HCT116 (cell line): ENCODE data around the gene SSTR3.

Source experiments
- CBX3 ChIP-seq: IDR thresholded peaks from 2 replicates; pipeline ENCODE4 v1.6.1; 2012; ENCODE audit warnings: low read depth
- EGR1 ChIP-seq: IDR thresholded peaks from 2 replicates; pipeline ENCODE4 v1.6.1; 2012; ENCODE audit warnings: low read depth
- EZH2 ChIP-seq: fragments of 200-600 bp; sonication (generic); IDR thresholded peaks from 2 replicates; pipeline ENCODE4 v1.6.1; 2017; ENCODE audit warnings: antibody characterized with exemption, mixed run types
- EZH2phosphoT487 ChIP-seq: fragments of 200-600 bp; IDR thresholded peaks from 2 replicates; pipeline ENCODE4 v1.6.1; 2018; ENCODE audit warnings: antibody characterized with exemption, borderline replicate concordance
- POLR2AphosphoS5 ChIP-seq: IDR thresholded peaks from 2 replicates; pipeline ENCODE4 v1.6.1; 2011; ENCODE audit warnings: mild to moderate bottlenecking, low read depth, low read length, moderate library complexity
- YY1 ChIP-seq: IDR thresholded peaks from 2 replicates; pipeline ENCODE4 v1.6.1; 2011; ENCODE audit warnings: low read length, low read depth, moderate library complexity, mild to moderate bottlenecking; ENCODE audit not compliant: insufficient replicate concordance; ENCODE audit errors: extremely low read depth
- ZNF274 ChIP-seq: fragments of 200-500 bp; sonication (Bioruptor generic); IDR thresholded peaks from 2 replicates; pipeline ENCODE4 v1.6.1; 2014; ENCODE audit warnings: mild to moderate bottlenecking, low read depth, low read length, inconsistent platforms
- TF ChIP-seq, protein P1 (sequence below): IDR thresholded peaks from 2 replicates; pipeline ENCODE4 v1.6.1; 2011; ENCODE audit warnings: mild to moderate bottlenecking, low read length, moderate library complexity; ENCODE audit not compliant: insufficient replicate concordance; ENCODE audit errors: extremely low read depth
- TF ChIP-seq, protein P2 (sequence below), 3 experiments: fragments of 200-600 bp in 1 of 3; sonication (generic) in 1 of 3; IDR thresholded peaks in 2 of 3; conservative IDR thresholded peaks in 1 of 3; 2 replicates each; pipeline ENCODE4 v1.5.1; 2012 to 2017; ENCODE audit warnings: low read depth in 2 of 3, low read length in 2 of 3, antibody characterized with exemption in 1 of 3, borderline replicate concordance in 1 of 3, control low read depth in 1 of 3, mild to moderate bottlenecking in 1 of 3, mixed read lengths in 1 of 3, mixed run types in 1 of 3, moderate library complexity in 1 of 3; ENCODE audit not compliant: insufficient read depth in 1 of 3
- TF ChIP-seq, protein P3 (sequence below): IDR thresholded peaks from 2 replicates; pipeline ENCODE4 v1.6.1; 2012

DNA sequence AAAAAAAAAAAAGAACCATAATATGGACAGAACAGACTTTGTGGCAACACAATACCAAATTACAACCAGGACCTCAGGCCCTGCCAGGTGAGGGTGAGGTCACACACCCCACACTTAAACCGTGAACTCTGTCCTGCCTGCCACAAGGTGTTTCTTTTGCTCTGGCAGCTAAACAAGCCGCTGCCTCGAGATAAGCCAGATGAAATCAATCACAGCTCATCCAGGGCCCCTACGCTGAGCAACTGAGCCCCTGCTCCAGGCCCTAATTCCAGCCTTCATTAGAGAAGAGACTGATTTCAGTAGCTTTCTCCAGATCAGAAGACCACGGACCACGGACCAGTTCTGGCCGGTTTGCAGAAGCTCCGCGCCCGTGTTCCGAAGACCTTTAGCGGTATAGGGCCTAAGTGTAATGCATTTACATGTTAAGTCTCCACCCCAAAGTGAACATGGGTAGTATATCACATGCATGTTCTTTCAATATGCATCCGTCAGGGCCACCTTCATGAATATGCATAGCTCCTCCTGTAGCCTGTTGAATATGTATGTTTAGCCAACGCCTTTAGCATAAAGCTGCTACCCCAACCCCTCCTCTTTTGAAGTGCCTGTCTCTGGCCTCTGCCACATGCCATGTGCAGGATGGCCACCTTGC is 46.6 kb upstream of the SSTR3 start:
- TF ChIP-seq EZH2phosphoT487: no peak
- TF ChIP-seq, protein P1, sequence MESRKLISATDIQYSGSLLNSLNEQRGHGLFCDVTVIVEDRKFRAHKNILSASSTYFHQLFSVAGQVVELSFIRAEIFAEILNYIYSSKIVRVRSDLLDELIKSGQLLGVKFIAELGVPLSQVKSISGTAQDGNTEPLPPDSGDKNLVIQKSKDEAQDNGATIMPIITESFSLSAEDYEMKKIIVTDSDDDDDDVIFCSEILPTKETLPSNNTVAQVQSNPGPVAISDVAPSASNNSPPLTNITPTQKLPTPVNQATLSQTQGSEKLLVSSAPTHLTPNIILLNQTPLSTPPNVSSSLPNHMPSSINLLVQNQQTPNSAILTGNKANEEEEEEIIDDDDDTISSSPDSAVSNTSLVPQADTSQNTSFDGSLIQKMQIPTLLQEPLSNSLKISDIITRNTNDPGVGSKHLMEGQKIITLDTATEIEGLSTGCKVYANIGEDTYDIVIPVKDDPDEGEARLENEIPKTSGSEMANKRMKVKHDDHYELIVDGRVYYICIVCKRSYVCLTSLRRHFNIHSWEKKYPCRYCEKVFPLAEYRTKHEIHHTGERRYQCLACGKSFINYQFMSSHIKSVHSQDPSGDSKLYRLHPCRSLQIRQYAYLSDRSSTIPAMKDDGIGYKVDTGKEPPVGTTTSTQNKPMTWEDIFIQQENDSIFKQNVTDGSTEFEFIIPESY: no peak
- TF ChIP-seq, protein P2, sequence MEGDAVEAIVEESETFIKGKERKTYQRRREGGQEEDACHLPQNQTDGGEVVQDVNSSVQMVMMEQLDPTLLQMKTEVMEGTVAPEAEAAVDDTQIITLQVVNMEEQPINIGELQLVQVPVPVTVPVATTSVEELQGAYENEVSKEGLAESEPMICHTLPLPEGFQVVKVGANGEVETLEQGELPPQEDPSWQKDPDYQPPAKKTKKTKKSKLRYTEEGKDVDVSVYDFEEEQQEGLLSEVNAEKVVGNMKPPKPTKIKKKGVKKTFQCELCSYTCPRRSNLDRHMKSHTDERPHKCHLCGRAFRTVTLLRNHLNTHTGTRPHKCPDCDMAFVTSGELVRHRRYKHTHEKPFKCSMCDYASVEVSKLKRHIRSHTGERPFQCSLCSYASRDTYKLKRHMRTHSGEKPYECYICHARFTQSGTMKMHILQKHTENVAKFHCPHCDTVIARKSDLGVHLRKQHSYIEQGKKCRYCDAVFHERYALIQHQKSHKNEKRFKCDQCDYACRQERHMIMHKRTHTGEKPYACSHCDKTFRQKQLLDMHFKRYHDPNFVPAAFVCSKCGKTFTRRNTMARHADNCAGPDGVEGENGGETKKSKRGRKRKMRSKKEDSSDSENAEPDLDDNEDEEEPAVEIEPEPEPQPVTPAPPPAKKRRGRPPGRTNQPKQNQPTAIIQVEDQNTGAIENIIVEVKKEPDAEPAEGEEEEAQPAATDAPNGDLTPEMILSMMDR (IDR thresholded peaks at IDR 0.05 in 2 of 3, conservative IDR thresholded peaks at IDR 0.05 in 1 of 3; ENCODE audit: borderline replicate concordance in 1 of 3, insufficient read depth in 1 of 3, low read depth in 2 of 3, low read length in 2 of 3): no peak
- TF ChIP-seq, protein P3, sequence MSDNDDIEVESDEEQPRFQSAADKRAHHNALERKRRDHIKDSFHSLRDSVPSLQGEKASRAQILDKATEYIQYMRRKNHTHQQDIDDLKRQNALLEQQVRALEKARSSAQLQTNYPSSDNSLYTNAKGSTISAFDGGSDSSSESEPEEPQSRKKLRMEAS: no peak
- no peak for TF ChIP-seq ZNF274
- no peak for TF ChIP-seq CBX3
- TF ChIP-seq POLR2AphosphoS5: no peak
- no peak for TF ChIP-seq YY1
- no peak for TF ChIP-seq EZH2
- no peak for TF ChIP-seq EGR1
